GM06990 (cell line): ENCODE results near the gene FOXK1.

Experiments used
- DNase-seq: peaks from one replicate; pipeline ENCODE4 v3.0.0-alpha.2; 2011; ENCODE audit not compliant: insufficient read length; ENCODE audit errors: extremely low read depth
- H3K27me3 ChIP-seq: replicated peaks from 2 replicates; pipeline ENCODE4 v1.6.0; 2011; ENCODE audit warnings: low read length; ENCODE audit not compliant: control insufficient read depth, insufficient read depth
- H3K36me3 ChIP-seq: 2 replicates; pipeline ENCODE4 v1.5.1; 2011; ENCODE audit warnings: low read length; ENCODE audit not compliant: control insufficient read depth, insufficient read depth
- H3K4me3 ChIP-seq: replicated peaks from 2 replicates; pipeline ENCODE4 v1.5.1; 2011; ENCODE audit warnings: low read depth, mild to moderate bottlenecking, control low read depth, low read length
- CTCF ChIP-seq: IDR thresholded peaks from 2 replicates; pipeline ENCODE4 v1.5.1; 2011; ENCODE audit warnings: low read length, control low read depth, mild to moderate bottlenecking, inconsistent platforms; ENCODE audit not compliant: insufficient read depth, poor library complexity, severe bottlenecking

FOXK1 gene

DNA sequence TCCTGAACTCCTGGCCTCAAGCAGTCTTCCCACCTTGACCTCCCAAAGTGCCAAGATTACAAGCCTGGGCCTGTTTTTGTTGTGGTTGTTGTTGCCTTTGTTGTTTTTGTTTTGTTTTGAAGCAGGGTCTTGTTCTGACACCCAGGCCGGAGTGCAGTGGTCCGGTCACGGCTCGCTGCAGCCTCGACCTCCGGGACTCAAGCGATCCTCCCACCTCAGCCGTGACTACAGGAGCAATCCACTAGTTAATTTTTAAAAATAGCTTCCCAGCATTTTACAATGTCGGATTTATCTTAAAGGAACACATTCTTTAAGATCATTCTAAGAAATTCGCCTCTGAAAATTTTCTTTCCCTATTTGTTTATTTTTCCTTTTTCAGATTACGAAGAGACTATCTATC, 65.7 kb downstream of the FOXK1 start:
- Histone ChIP-seq H3K27me3 (no peaks in the 10 kb centered on the region), H3K4me3 (no peak overlapping the region), H3K36me3 (peaks cover 10% of the 10 kb centered on the region)
- no peak for TF ChIP-seq CTCF
- no peak for DNase-seq

GRCh38 chr7:4748231-4748681, 66.2 kb downstream of the FOXK1 start:
- Histone ChIP-seq H3K36me3 (peaks cover 9% of the 10 kb centered on the region), H3K4me3 (no peak overlapping the region), H3K27me3 (no peaks in the 10 kb centered on the region)
- no peak for TF ChIP-seq CTCF
- no peak for DNase-seq

DNA sequence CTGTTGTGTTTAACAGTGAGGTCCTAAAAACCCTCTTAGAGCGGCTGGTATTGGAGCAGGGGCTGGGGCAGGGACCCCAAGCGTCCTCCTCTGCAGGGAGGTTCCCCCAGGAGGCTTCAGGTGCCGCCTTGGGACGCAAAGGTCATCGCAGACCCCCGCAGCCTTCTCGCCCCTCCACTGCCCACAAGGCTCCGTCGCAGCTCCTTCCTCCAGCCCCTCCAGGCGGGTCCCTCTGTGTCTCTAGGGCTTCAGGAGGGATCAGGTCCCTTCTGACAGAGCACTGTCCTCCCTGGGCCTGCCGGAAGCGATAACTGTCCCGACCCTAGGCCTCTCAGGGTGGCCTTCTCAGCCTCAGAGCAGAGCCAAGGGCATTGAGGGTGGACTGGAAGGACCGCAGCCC, 67.3 kb downstream of the FOXK1 start:
- H3K27me3 ChIP-seq = no peaks in the 10 kb centered on the region
- H3K4me3 ChIP-seq = no peak overlapping the region
- H3K36me3 ChIP-seq = peaks cover 10% of the 10 kb centered on the region
- DNase-seq = no peak
- TF ChIP-seq CTCF = no peak

DNA sequence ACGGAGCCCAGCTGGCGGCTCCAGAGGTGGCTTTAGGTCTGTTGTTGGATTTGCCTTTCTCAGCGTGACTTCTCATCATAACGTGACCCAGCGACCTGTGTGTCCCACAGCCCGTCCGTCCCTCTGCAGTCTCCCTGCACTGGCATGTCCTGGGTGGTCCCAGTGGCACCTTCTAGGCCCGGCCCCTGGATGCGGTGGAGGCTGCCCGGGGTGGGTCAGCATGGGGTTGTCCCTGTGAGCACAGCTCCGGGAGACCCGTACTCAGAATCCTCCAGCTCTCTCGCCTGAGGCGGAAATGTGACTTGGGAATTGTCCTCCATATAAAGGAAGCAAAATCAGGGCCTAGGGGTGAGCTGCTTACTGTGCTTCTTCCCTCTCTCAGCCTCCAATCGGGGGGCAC, 67.7 kb downstream of the FOXK1 start:
- Histone ChIP-seq H3K36me3 (peaks cover 13% of the 10 kb centered on the region), H3K4me3 (no peak overlapping the region), H3K27me3 (no peaks in the 10 kb centered on the region)
- DNase-seq = no peak
- no peak for TF ChIP-seq CTCF

- no peak for TF ChIP-seq CTCF
- H3K36me3 ChIP-seq = peaks cover 18% of the 10 kb centered on the region
- H3K27me3 ChIP-seq = no peaks in the 10 kb centered on the region
- no peak overlapping the region for H3K4me3 ChIP-seq
- DNase-seq = no peak
Observed at GRCh38 chr7:4751398-4751947, 69.4 kb downstream of the FOXK1 start.

DNA sequence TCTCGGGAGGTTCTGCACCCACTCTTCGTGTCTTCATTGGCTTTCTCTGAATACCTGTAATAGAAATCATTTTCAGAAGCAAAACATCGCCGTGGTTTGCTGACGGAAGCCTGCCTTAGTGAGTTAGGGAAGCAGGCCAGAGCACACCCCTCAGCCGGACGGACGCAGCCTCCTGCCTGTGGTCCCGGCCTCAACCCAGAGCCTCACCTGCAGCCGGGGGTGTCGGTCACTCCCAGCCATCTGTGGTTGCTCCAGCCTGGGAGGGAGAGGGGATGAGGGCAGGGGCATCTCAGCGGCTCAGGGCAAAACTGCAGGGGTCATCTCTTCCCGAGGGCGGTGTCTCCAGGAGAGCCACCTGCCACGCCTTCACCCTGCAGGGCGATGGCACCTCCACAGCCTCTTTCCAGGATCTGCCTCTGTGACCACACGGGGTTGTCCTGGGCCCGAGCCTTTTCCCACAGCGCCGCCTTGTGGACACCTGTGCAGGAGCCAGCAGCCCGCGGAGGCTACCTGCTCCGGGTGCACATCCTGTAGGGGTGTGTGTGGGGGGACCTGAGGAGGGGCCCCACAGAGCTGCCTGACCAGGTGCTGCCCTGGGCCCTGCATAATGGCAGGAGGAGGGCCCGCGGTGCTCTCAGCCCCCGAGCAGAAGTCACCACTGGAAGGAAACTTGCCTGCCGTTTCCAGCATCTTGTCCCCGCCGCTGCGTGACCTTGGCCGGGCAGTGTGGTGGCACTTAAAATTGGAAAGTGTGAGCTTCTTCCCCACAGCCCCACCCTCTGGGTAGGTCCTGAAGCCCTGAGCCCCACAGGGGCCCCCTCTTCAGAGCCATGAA, 71.7 kb downstream of the FOXK1 start:
- peak; percentile 72 for DNase-seq
- Histone ChIP-seq H3K27me3 (no peaks in the 10 kb centered on the region), H3K4me3 (no peak overlapping the region), H3K36me3 (peaks cover 20% of the 10 kb centered on the region)
- TF ChIP-seq CTCF = peak; percentile 99
